G401 (cell line): ENCODE data around the gene ELP4. TPM values are rescaled to one million over a fixed set of nuclear protein-coding genes. Genes with fewer than 3 reads are reported as not detected.
"Not testable (repeated sequence)": the region's sequence is repeated elsewhere in the genome, so short reads cannot be mapped to it uniquely, and the experiment has no call there.

Source experiments
- DNase-seq: peaks from one replicate; pipeline ENCODE4 v3.0.0-alpha.2; 2015; ENCODE audit warnings: low spot score
- in situ Hi-C: cut with HindIII; loops from 2 replicates; pipeline ENCODE4 v1.10.0; 2016; ENCODE audit warnings: low sequenced_read_pairs, mixed read lengths
- total RNA-seq: library from RNA; depleted of rRNA; stranded (reverse); fragments of >200 nt; shearing (Covaris generic); gene quantifications from 2 replicates; pipeline ENCODE4 v1.2.3, GENCODE V29; 2014

ELP4 gene
- total RNA-seq, 1 experiment from 2014 or later: 48.8 TPM

- in situ Hi-C loops: no loop called here
- no peak for DNase-seq
Measured at GRCh38 chr11:31531293-31531692, 21.7 kb downstream of the ELP4 start.

- in situ Hi-C loops: no loop called here
- no peak for DNase-seq
Measured at GRCh38 chr11:31535479-31535878, 25.9 kb downstream of the ELP4 start.

GRCh38 chr11:31542862-31543261, 33.3 kb downstream of the ELP4 start:
- DNase-seq: no peak
- in situ Hi-C loops: no loop called here

GRCh38 chr11:31555938-31556337, 46.4 kb downstream of the ELP4 start:
- DNase-seq: no peak
- in situ Hi-C loops: no loop called here

- DNase-seq: peak; percentile 79
- in situ Hi-C loops: no loop called here
Measured at GRCh38 chr11:31558001-31558400, 48.4 kb downstream of the ELP4 start.

- no peak for DNase-seq
- in situ Hi-C loops: no loop called here
Measured at GRCh38 chr11:31560842-31561476, 51.4 kb downstream of the ELP4 start.

- in situ Hi-C loops, DNase-seq: not testable (repeated sequence)
Measured at GRCh38 chr11:31564517-31564916, 55.0 kb downstream of the ELP4 start.

- in situ Hi-C loops, DNase-seq: not testable (repeated sequence)
Measured at GRCh38 chr11:31574133-31574532, 64.6 kb downstream of the ELP4 start.

GRCh38 chr11:31575764-31576163, 66.2 kb downstream of the ELP4 start:
- in situ Hi-C loops, DNase-seq: not testable (repeated sequence)

GRCh38 chr11:31579412-31579811, 69.8 kb downstream of the ELP4 start:
- in situ Hi-C loops, DNase-seq: not testable (repeated sequence)

GRCh38 chr11:31582697-31583096, 73.1 kb downstream of the ELP4 start:
- in situ Hi-C loops: no loop called here
- DNase-seq: no peak

- in situ Hi-C loops: no loop called here
- no peak for DNase-seq
Measured at GRCh38 chr11:31598454-31598853, 88.9 kb downstream of the ELP4 start.

GRCh38 chr11:31601635-31602282, 92.2 kb downstream of the ELP4 start:
- no peak for DNase-seq
- in situ Hi-C loops: no loop called here

- DNase-seq: no peak
Measured at GRCh38 chr11:31606893-31607292, 97.3 kb downstream of the ELP4 start.

GRCh38 chr11:31607914-31608313, 98.3 kb downstream of the ELP4 start:
- DNase-seq: no peak
- in situ Hi-C loops: no loop called here

More at GRCh38 chr11:31606893-31607292, 97.3 kb downstream of the ELP4 start:
- in situ Hi-C loops: no loop called here

GRCh38 chr11:31608995-31609394, 99.4 kb downstream of the ELP4 start:
- no peak for DNase-seq
- in situ Hi-C loops: no loop called here

- in situ Hi-C loops: no loop called here
- no peak for DNase-seq
Measured at GRCh38 chr11:31610544-31610943, 101.0 kb downstream of the ELP4 start.

GRCh38 chr11:31617246-31617645, 107.7 kb downstream of the ELP4 start:
- DNase-seq: no peak

GRCh38 chr11:31619980-31620379, 110.4 kb downstream of the ELP4 start:
- in situ Hi-C loops: no loop called here
- DNase-seq: no peak

More at GRCh38 chr11:31617246-31617645, 107.7 kb downstream of the ELP4 start:
- in situ Hi-C loops: no loop called here

- no peak for DNase-seq
- in situ Hi-C loops: no loop called here
Measured at GRCh38 chr11:31620434-31620833, 110.9 kb downstream of the ELP4 start.

GRCh38 chr11:31625868-31626267, 116.3 kb downstream of the ELP4 start:
- in situ Hi-C loops: no loop called here
- no peak for DNase-seq
